ENCODE results near the gene KDELR3. TPM values are rescaled to one million over a fixed set of nuclear protein-coding genes. Genes with fewer than 3 reads are reported as not detected.

The KDELR3 gene
- total and polyA plus RNA-seq, 10 of the 15 experiments (the other 5 are each of a cell fraction or from before 2014, with no cell fraction given) = 0.15 to 0.98 (median 0.25) TPM; not detected in 1

GRCh38 chr22:38484244-38484643 lies 16.3 kb downstream of the KDELR3 start (continued):
- TF ChIP-seq SMAD1 (IDR thresholded peaks at IDR 0.05; ENCODE audit: low read depth, partially characterized antibody) = no peak

- 83% methylated on average over 4 of the region's 5 CpGs for WGBS (ENCODE audit: insufficient coverage, insufficient replicate concordance, low lambda C conversion rate, missing lambda C conversion rate)
Observed at GRCh38 chr22:38485783-38486182, 17.9 kb downstream of the KDELR3 start.

More at GRCh38 chr22:38485783-38486182, 17.9 kb downstream of the KDELR3 start:
- Histone ChIP-seq H4K20me1 (ENCODE audit: control insufficient read depth, insufficient read depth) (no peaks in the 10 kb centered on the region; the same call in 1 of the 2 replicates), H3K9me3 (replicated peaks; ENCODE audit: control insufficient read depth, insufficient read depth, low read length) (no peaks in the 10 kb centered on the region), H3K4me3 (no peak overlapping the region), H3K4me1 (ENCODE audit: control insufficient read depth, insufficient read depth, low read length) (no peaks in the 10 kb centered on the region), H3K4me2 (ENCODE audit: control insufficient read depth, insufficient read depth) (no peak overlapping the region), H3K9ac (ENCODE audit: control insufficient read depth, insufficient read depth, low read length) (no peak overlapping the region), H3K27me3 (replicated peaks in 1 of 2; ENCODE audit: control insufficient read depth in 2 of 2, insufficient read depth in 2 of 2, low read length in 1 of 2) (no peaks in the 10 kb centered on the region), H3K79me2 (ENCODE audit: control insufficient read depth, insufficient read depth, low read length) (no peaks in the 10 kb centered on the region; the same call in 1 of the 2 replicates), H3K27ac (ENCODE audit: control insufficient read depth, insufficient read depth) (no peak overlapping the region), H3K36me3 (ENCODE audit: control insufficient read depth in 2 of 2, insufficient read depth in 2 of 2, low read length in 1 of 2) (peaks cover 27 to 55% of the 10 kb centered on the region in 2 experiments), H2AFZ (ENCODE audit: control insufficient read depth, low read depth, low read length) (no peak overlapping the region)
- ChIA-PET SMC1A (ENCODE audit: uncharacterized antibody, unreplicated experiment) (no interaction called here), POLR2A (no interaction called here), CTCF (no interaction called here), RAD21 (ENCODE audit: unreplicated experiment) (interaction anchor here (1.4 kb wide), 1 partner anchor 85 kb away, joined by 3 read pairs; no protein-coding TSS in a partner anchor)
- TF ChIP-seq ZBTB4 (CRISPR knock-in tag; IDR thresholded peaks at IDR 0.05) (no peak), HSF1 (IDR thresholded peaks at IDR 0.05; ENCODE audit: low read depth, low read length) (no peak), SPI1 (IDR thresholded peaks at IDR 0.05; ENCODE audit: borderline replicate concordance, insufficient read depth, low read depth, low read length) (no peak), CHD2 (IDR thresholded peaks at IDR 0.05; ENCODE audit: borderline replicate concordance, low read depth, low read length) (no peak), POLR2AphosphoS2 (IDR thresholded peaks at IDR 0.05; ENCODE audit: low read depth, low read length) (0 out of 2 replicates have a peak, but pooled peaks have one; percentile 47), RBBP5 (conservative IDR thresholded peaks at IDR 0.05) (no peak), ELK1 (IDR thresholded peaks at IDR 0.05; ENCODE audit: low read depth, low read length) (no peak), ZBED1 (IDR thresholded peaks at IDR 0.05; ENCODE audit: borderline replicate concordance) (no peak)
- no TSS peak for BruUV-seq (replicated peaks)
- DNase-seq (ENCODE audit: low read depth, low spot score) (no peak), FAIRE-seq (no peak), ATAC-seq (no peak)
- in situ Hi-C loops (cut with MboI) (no loop called here), intact Hi-C loops (cut with micrococcal nuclease; ENCODE audit: unreplicated experiment) (loop anchor here (10.0 kb wide), 1 partner anchor 431 kb away; the partner anchor contains the start of gene PICK1)
